GM19238 (cell line): ENCODE results near the gene SIX5.

Experiments
- DNase-seq: peaks from one replicate; pipeline ENCODE4 v3.0.0; 2011; ENCODE audit warnings: low spot score; ENCODE audit not compliant: insufficient read length

The SIX5 gene

GRCh38 chr19:45716359-45717130, 52.5 kb downstream of the SIX5 start:
- no peak for DNase-seq

GRCh38 chr19:45715139-45715538, 53.9 kb downstream of the SIX5 start:
- no peak for DNase-seq
